HepG2 (cell line): ENCODE measurements around the gene NCOA3. TPM values are rescaled to one million over a fixed set of nuclear protein-coding genes. Genes with fewer than 3 reads are reported as not detected.

Experiments used
- ELF1 ChIP-seq: sonication (generic); formaldehyde crosslinking; IDR thresholded peaks from 2 replicates; pipeline ENCODE4 v1.4.0; 2020; ENCODE audit warnings: missing genetic modification reagents
- ESRRA ChIP-seq: sonication (generic); formaldehyde crosslinking; IDR thresholded peaks from 2 replicates; pipeline ENCODE4 v1.5.1; 2020; ENCODE audit warnings: mild to moderate bottlenecking, low read depth, missing genetic modification reagents
- GFI1 ChIP-seq: sonication (generic); formaldehyde crosslinking; IDR thresholded peaks from 2 replicates; pipeline ENCODE4 v1.5.0; 2020; ENCODE audit warnings: missing genetic modification reagents, mild to moderate bottlenecking, borderline replicate concordance
- MATR3 ChIP-seq: sonication (generic); formaldehyde crosslinking; IDR thresholded peaks from 2 replicates; pipeline ENCODE4 v1.4.0; 2020; ENCODE audit warnings: missing genetic modification reagents
- NR2F1 ChIP-seq, 2 experiments: fragments of 450-650 bp in 1 of 2; formaldehyde crosslinking in 1 of 2; IDR thresholded peaks; 2 replicates each; pipeline versions ENCODE4 v1.5.0 to v1.6.1; 2016 to 2020; ENCODE audit warnings: mild to moderate bottlenecking in 1 of 2, missing compliant biosample characterization in 1 of 2, missing genetic modification reagents in 1 of 2, moderate library complexity in 1 of 2
- PAXIP1 ChIP-seq: sonication (generic); formaldehyde crosslinking; conservative IDR thresholded peaks from 2 replicates; pipeline ENCODE4 v1.4.0; 2020; ENCODE audit warnings: mild to moderate bottlenecking, missing genetic modification reagents, moderate library complexity
- PCBP1 ChIP-seq: fragments of 200-400 bp; formaldehyde crosslinking; IDR thresholded peaks from 2 replicates; pipeline ENCODE4 v1.6.1; 2017; ENCODE audit warnings: mild to moderate bottlenecking, low read depth, low read length, borderline replicate concordance
- PHF20 ChIP-seq: sonication (generic); formaldehyde crosslinking; IDR thresholded peaks from 2 replicates; pipeline ENCODE4 v1.5.0; 2020; ENCODE audit warnings: mild to moderate bottlenecking, missing genetic modification reagents
- RFX5 ChIP-seq: IDR thresholded peaks from 2 replicates; pipeline ENCODE4 v1.6.1; 2011; ENCODE audit warnings: low read depth, low read length, improper control_type of control experiment
- SRF ChIP-seq: IDR thresholded peaks from 2 replicates; pipeline ENCODE4 v1.6.1; 2011; ENCODE audit warnings: mild to moderate bottlenecking, low read depth, low read length, moderate library complexity
- ZNF510 ChIP-seq: sonication (generic); formaldehyde crosslinking; IDR thresholded peaks from 2 replicates; pipeline ENCODE4 v1.4.0; 2020; ENCODE audit warnings: low read depth, mild to moderate bottlenecking, missing genetic modification reagents
- ZNF670 ChIP-seq: sonication (generic); formaldehyde crosslinking; IDR thresholded peaks from 2 replicates; pipeline ENCODE4 v1.8.0; 2022; ENCODE audit warnings: mild to moderate bottlenecking, missing genetic modification reagents, borderline replicate concordance
- ZNF703 ChIP-seq: sonication (generic); formaldehyde crosslinking; IDR thresholded peaks from 2 replicates; pipeline ENCODE4 v1.5.1; 2020; ENCODE audit warnings: missing genetic modification reagents, mild to moderate bottlenecking, moderate library complexity, borderline replicate concordance
- polyA plus RNA-seq, 8 experiments: library from polyadenylated mRNA; depleted of rRNA in 3 of 8; stranded (reverse) in 7 of 8; unstranded in 1 of 8; fragments of >200 nt; fragmentation: Illumina TruSeq in 4 of 8; extraction: Trizol in 4 of 8; gene quantifications; 2 replicates each; pipeline versions ENCODE4 v1.2.1 to v1.2.3, GENCODE V29; 2011 to 2016; ENCODE audit warnings: low read depth in 4 of 8, missing spikeins in 1 of 8, mixed read lengths in 1 of 8; ENCODE audit not compliant: insufficient read depth in 1 of 8
- total RNA-seq, 5 experiments: library from RNA; depleted of rRNA; stranded (reverse); fragments of >200 nt; fragmentation: Illumina TruSeq; extraction: Trizol; gene quantifications; 2 replicates each; pipeline ENCODE4 v1.2.3, GENCODE V29; 2016; ENCODE audit warnings: low read depth in 1 of 5
- TF ChIP-seq, protein P1 (sequence below): sonication (generic); formaldehyde crosslinking; IDR thresholded peaks from 2 replicates; pipeline ENCODE4 v1.4.0; 2020; ENCODE audit warnings: mild to moderate bottlenecking, low read depth, missing genetic modification reagents
- TF ChIP-seq, protein P2 (sequence below): sonication (generic); formaldehyde crosslinking; IDR thresholded peaks from 2 replicates; pipeline ENCODE4 v1.4.0; 2020; ENCODE audit warnings: missing genetic modification reagents, mild to moderate bottlenecking, borderline replicate concordance

NCOA3 gene
- total and polyA plus RNA-seq, 2 of the 13 experiments (the other 11 are each of a cell fraction or from before 2014, with no cell fraction given), result 35.0 to 56.8 TPM

- TF ChIP-seq ELF1 (CRISPR knock-in tag), result no peak
- no peak for TF ChIP-seq PCBP1
- no peak for TF ChIP-seq SRF
- no peak for TF ChIP-seq ESRRA
- TF ChIP-seq MATR3 (CRISPR knock-in tag), result no peak
- TF ChIP-seq, protein P1, sequence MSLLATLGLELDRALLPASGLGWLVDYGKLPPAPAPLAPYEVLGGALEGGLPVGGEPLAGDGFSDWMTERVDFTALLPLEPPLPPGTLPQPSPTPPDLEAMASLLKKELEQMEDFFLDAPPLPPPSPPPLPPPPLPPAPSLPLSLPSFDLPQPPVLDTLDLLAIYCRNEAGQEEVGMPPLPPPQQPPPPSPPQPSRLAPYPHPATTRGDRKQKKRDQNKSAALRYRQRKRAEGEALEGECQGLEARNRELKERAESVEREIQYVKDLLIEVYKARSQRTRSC (CRISPR knock-in tag), result no peak
- TF ChIP-seq ZNF510, result no peak
- TF ChIP-seq PAXIP1 (CRISPR knock-in tag), result no peak
- TF ChIP-seq, protein P2, sequence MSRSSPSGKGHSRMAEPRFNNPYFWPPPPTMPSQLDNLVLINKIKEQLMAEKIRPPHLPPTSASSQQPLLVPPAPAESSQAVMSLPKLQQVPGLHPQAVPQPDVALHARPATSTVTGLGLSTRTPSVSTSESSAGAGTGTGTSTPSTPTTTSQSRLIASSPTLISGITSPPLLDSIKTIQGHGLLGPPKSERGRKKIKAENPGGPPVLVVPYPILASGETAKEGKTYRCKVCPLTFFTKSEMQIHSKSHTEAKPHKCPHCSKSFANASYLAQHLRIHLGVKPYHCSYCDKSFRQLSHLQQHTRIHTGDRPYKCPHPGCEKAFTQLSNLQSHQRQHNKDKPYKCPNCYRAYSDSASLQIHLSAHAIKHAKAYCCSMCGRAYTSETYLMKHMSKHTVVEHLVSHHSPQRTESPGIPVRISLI (CRISPR knock-in tag), result peak; percentile 82
- 0 out of 2 replicates have a peak, but pooled peaks have one; percentile 8 for TF ChIP-seq ZNF670 (CRISPR knock-in tag)
- no peak for TF ChIP-seq GFI1 (CRISPR knock-in tag)
- TF ChIP-seq ZNF703, result no peak
- no peak for TF ChIP-seq PHF20
- no peak for TF ChIP-seq RFX5
- no peak for TF ChIP-seq NR2F1 (CRISPR knock-in tag; IDR thresholded peaks at IDR 0.05)
Observed at GRCh38 chr20:47561180-47561579, 59.5 kb downstream of the NCOA3 start (continued).
